ENCODE results near the gene DEUP1. TPM values are rescaled to one million over a fixed set of nuclear protein-coding genes. Genes with fewer than 3 reads are reported as not detected.
"Not testable (repeated sequence)": the region's sequence is repeated elsewhere in the genome, so short reads cannot be mapped to it uniquely, and the experiment has no call there.

Gene DEUP1
- total and polyA plus RNA-seq, 7 donors, result 0.03 TPM; not detected in 6

GRCh38 chr11:93411705-93412104, 81.2 kb downstream of the DEUP1 start:
- Histone ChIP-seq H3K36me3 (no peaks in the 10 kb centered on the region), H3K9me3 (no peaks in the 10 kb centered on the region), H3K27me3 (no peaks in the 10 kb centered on the region), H3K4me1 (no peaks in the 10 kb centered on the region), H3K27ac (no peak overlapping the region), H3K4me3 (no peak overlapping the region)
- TF ChIP-seq, protein P1, sequence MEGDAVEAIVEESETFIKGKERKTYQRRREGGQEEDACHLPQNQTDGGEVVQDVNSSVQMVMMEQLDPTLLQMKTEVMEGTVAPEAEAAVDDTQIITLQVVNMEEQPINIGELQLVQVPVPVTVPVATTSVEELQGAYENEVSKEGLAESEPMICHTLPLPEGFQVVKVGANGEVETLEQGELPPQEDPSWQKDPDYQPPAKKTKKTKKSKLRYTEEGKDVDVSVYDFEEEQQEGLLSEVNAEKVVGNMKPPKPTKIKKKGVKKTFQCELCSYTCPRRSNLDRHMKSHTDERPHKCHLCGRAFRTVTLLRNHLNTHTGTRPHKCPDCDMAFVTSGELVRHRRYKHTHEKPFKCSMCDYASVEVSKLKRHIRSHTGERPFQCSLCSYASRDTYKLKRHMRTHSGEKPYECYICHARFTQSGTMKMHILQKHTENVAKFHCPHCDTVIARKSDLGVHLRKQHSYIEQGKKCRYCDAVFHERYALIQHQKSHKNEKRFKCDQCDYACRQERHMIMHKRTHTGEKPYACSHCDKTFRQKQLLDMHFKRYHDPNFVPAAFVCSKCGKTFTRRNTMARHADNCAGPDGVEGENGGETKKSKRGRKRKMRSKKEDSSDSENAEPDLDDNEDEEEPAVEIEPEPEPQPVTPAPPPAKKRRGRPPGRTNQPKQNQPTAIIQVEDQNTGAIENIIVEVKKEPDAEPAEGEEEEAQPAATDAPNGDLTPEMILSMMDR (IDR thresholded peaks at IDR 0.05), result no peak
- no peak for TF ChIP-seq POLR2AphosphoS5 (IDR thresholded peaks at IDR 0.05)
- TF ChIP-seq POLR2A (IDR thresholded peaks at IDR 0.05), result no peak
- no peak for TF ChIP-seq EP300 (IDR thresholded peaks at IDR 0.05)
- intact Hi-C loops (cut with DNase I), result no loop called here
- DNase-seq, result no peak

DNA sequence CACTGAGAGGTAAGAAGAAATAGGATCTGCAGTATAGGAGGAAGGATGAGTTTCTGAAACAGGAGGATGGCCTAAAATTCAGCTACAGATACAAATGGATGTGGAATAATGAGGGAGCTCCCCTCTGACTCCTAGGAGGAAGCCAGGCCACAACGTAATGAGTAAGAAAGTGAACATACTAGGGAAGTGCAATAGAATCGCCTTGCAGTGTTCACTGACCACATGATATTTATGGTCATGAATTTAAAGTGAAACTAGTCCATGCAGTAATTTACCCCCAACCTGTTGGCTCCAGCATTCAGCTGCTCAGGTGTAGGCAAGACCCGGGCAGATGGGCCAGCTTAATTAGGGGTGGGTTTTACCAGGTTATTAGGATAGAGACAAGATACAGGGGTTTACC, 101.7 kb downstream of the DEUP1 start:
- H3K9me3 ChIP-seq, result no peaks in the 10 kb centered on the region
- no peaks in the 10 kb centered on the region for H3K4me1 ChIP-seq
- H3K4me3 ChIP-seq, result no peak overlapping the region
- TF ChIP-seq, protein P1 (IDR thresholded peaks at IDR 0.05), result no peak
- TF ChIP-seq POLR2A (IDR thresholded peaks at IDR 0.05) (no peak), POLR2AphosphoS5 (IDR thresholded peaks at IDR 0.05) (no peak), EP300 (IDR thresholded peaks at IDR 0.05) (no peak)
- no peak for DNase-seq
- intact Hi-C loops (cut with DNase I), result no loop called here
- H3K27me3 ChIP-seq, result no peaks in the 10 kb centered on the region
- no peak overlapping the region for H3K27ac ChIP-seq
- H3K36me3 ChIP-seq, result no peaks in the 10 kb centered on the region
- 65 to 69% methylated on average over 3 of the region's 3 CpGs for WGBS, 2 donors

DNA sequence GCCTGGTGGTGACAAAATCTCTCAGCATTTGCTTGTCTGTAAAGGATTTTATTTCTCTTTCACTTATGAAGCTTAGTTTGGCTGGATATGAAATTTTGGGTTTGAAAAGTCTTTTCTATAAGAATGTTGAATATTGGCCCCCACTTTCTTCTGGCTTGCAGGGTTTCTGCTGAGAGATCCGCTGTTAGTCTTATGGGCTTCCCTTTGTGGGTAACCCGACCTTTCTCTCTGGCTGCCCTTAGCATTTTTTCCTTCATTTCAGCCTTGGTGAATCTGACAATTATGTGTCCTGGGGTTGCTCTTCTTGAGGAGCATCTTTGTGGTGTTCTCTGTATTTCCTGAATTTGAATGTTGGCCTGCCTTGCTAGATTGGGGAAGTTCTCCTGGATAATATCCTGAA, 112.7 kb downstream of the DEUP1 start:
- H3K27ac ChIP-seq; DNase-seq; H3K9me3 ChIP-seq; H3K27me3 ChIP-seq; intact Hi-C loops (cut with DNase I); H3K4me1 ChIP-seq; H3K36me3 ChIP-seq; H3K4me3 ChIP-seq: not testable (repeated sequence)
- WGBS, 2 donors, result 93 to 94% methylated on average over 2 of the region's 2 CpGs

DNA sequence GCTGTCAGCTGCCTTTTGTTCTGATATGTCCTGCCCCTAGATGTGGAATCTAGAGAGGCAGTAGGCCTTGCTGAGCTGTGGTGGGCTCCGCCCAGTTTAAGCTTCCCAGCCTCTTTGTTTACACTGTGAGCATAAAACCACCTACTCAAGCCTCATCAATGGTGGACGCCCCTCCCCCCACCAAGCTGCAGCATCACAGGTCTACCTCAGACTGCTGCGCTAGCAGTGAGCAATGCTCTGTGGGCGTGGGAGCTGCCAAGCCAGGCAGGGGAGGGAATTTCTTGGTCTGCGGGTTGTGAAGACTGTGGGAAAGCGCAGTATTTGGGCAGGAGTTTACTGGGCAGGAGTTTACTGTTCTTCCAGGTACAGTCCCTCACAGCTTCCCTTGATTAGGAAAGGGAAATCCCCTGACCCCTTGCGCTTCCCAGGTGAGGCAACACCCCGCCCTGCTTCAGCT, 114.1 kb downstream of the DEUP1 start:
- H3K9me3 ChIP-seq, result no peaks in the 10 kb centered on the region
- H3K36me3 ChIP-seq, result no peaks in the 10 kb centered on the region
- no peaks in the 10 kb centered on the region for H3K27me3 ChIP-seq
- TF ChIP-seq POLR2AphosphoS5 (IDR thresholded peaks at IDR 0.05) (no peak), EP300 (IDR thresholded peaks at IDR 0.05) (no peak), POLR2A (IDR thresholded peaks at IDR 0.05) (no peak)
- TF ChIP-seq, protein P1 (IDR thresholded peaks at IDR 0.05), result no peak
- no peak for DNase-seq
- intact Hi-C loops (cut with DNase I), result no loop called here
- H3K4me3 ChIP-seq, result no peak overlapping the region
- H3K27ac ChIP-seq, result no peak overlapping the region
- WGBS, 2 donors, result 60 to 71% methylated on average over 8 of the region's 8 CpGs
- no peaks in the 10 kb centered on the region for H3K4me1 ChIP-seq

DNA sequence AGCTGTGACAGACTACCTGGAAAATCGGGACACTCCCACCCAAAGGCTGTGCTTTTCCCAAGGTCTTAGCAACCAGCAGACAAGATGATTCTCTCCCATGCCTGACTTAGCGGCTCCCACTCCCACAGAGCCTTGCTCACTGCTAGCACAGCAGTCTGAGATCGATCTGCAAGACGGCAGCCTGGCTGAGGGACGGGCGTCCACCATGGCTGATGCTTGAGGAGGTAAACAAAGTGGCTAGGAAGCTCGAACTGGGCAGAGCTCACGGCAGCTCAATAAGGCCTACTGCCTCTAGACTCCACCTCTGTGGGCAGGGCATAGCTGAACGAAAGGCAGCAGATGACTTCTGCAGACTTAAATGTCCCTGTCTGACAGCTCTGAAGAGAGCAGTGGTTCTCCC, 127.7 kb downstream of the DEUP1 start:
- Histone ChIP-seq H3K4me3 (no peak overlapping the region), H3K4me1 (no peaks in the 10 kb centered on the region), H3K36me3 (no peaks in the 10 kb centered on the region), H3K27ac (no peak overlapping the region), H3K27me3 (no peaks in the 10 kb centered on the region), H3K9me3 (no peaks in the 10 kb centered on the region)
- intact Hi-C loops (cut with DNase I), result no loop called here
- 90 to 91% methylated on average over 9 of the region's 9 CpGs for WGBS, 2 donors
- TF ChIP-seq, protein P1 (IDR thresholded peaks at IDR 0.05), result no peak
- no peak for TF ChIP-seq POLR2AphosphoS5 (IDR thresholded peaks at IDR 0.05)
- no peak for TF ChIP-seq EP300 (IDR thresholded peaks at IDR 0.05)
- TF ChIP-seq POLR2A (IDR thresholded peaks at IDR 0.05), result no peak
- no peak for DNase-seq

- H3K9me3 ChIP-seq; H3K36me3 ChIP-seq; H3K4me1 ChIP-seq; DNase-seq; H3K27me3 ChIP-seq; H3K27ac ChIP-seq; H3K4me3 ChIP-seq; intact Hi-C loops (cut with DNase I): not testable (repeated sequence)
- WGBS, 2 donors, result 83 to 93% methylated on average over 4 of the region's 4 CpGs
Measured at GRCh38 chr11:93463666-93464065, 133.1 kb downstream of the DEUP1 start.

All from sigmoid colon (tissue), 7 donors.